Body of pancreas (tissue), 4 donors: ENCODE results near the gene SGO2. TPM values are rescaled to one million over a fixed set of nuclear protein-coding genes. Genes with fewer than 3 reads are reported as not detected.
A peak's percentile ranks its signal among the peaks of the same experiment; 100 is the strongest.

ENCODE experiments used
- ATAC-seq: fragments of 150-250 bp; one replicate; pipeline ENCODE4 v1.9.1; 2016
- DNase-seq, 4 donors: peaks; one replicate each; pipeline ENCODE4 v3.0.0-alpha.2; 2019
- H3K27ac ChIP-seq, 4 donors: fragments of 200-600 bp; sonication (generic); 1 replicate in 3 of 4; 2 replicates in 1 of 4; pipeline versions ENCODE4 v1.5.1 to v1.6.1; 2016 to 2019; ENCODE audit warnings: mild to moderate bottlenecking in 1 of 4, mixed read lengths in 1 of 4, moderate library complexity in 1 of 4
- H3K27me3 ChIP-seq, 2 donors: fragments of 200-600 bp; sonication (generic); one replicate each; pipeline ENCODE4 v1.6.0; 2016; ENCODE audit warnings: mild to moderate bottlenecking in 1 of 2
- H3K36me3 ChIP-seq, 2 donors: fragments of 200-600 bp; sonication (generic); replicated peaks in 1 of 2; 2 replicates each; pipeline ENCODE4 v1.5.1; 2016; ENCODE audit warnings: low read depth in 2 of 2; ENCODE audit not compliant: insufficient read depth in 1 of 2
- H3K4me1 ChIP-seq: fragments of 200-600 bp; sonication (generic); one replicate; pipeline ENCODE4 v1.6.0; 2016
- H3K4me3 ChIP-seq, 2 donors: fragments of 200-600 bp; sonication (generic); 1 replicate in 1 of 2; 2 replicates in 1 of 2; pipeline ENCODE4 v1.5.1; 2016 to 2019
- H3K9me3 ChIP-seq, 3 donors: fragments of 200-600 bp; sonication (generic); 1 replicate in 2 of 3; 2 replicates in 1 of 3; pipeline ENCODE4 v1.5.1; 2016
- POLR2A ChIP-seq, 3 donors: fragments of 450-650 bp; IDR thresholded peaks; one replicate each; pipeline ENCODE4 v1.6.1; 2016; ENCODE audit warnings: antibody characterized with exemption in 3 of 3, mild to moderate bottlenecking in 2 of 3
- WGBS, 2 donors: methylation state at CpG; one replicate each; pipeline ENCODE4 v1.1.5; 2017; 5-methylcytosine and 5-hydroxymethylcytosine counted together
- intact Hi-C: fragments of 100-400 bp; cut with DNase I; formaldehyde crosslinking; loops from one replicate; pipeline ENCODE4 v1.15.1; 2023
- total RNA-seq, 2 donors: library from RNA; depleted of rRNA; stranded (reverse); fragments of >200 nt; gene quantifications; one replicate each; pipeline ENCODE4 v1.1.0, GENCODE V29; 2016
- TF ChIP-seq, protein P1 (sequence below), 7 experiments: fragments of 450-650 bp in 4 of 7; fragments of 200-600 bp in 3 of 7; sonication (generic) in 3 of 7; IDR thresholded peaks; one replicate each; pipeline ENCODE4 v1.5.1; 2016 to 2019; ENCODE audit warnings: antibody characterized with exemption in 7 of 7

SGO2 gene
- total RNA-seq, 2 donors from 2014 or later: 1.6 to 2.3 TPM

DNA sequence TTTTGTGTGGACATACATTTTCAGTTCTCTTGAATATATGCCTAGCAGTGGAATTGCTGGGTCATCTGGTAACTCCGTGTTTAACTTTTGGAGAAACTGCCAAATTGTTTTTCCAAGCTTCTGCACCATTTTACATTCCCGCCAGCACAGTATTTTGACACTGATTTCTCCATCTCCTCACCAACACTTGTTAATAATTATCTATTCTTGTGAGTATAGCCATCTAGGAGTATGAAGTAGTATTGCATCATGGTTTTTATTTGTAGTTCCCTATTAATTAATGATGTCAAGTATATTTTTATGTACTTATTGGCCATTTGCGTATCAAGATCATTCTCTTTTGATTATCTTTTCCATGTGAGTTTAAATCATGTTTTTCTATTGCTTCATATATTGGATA is 41.9 kb downstream of the SGO2 start:
- TF ChIP-seq, protein P1, sequence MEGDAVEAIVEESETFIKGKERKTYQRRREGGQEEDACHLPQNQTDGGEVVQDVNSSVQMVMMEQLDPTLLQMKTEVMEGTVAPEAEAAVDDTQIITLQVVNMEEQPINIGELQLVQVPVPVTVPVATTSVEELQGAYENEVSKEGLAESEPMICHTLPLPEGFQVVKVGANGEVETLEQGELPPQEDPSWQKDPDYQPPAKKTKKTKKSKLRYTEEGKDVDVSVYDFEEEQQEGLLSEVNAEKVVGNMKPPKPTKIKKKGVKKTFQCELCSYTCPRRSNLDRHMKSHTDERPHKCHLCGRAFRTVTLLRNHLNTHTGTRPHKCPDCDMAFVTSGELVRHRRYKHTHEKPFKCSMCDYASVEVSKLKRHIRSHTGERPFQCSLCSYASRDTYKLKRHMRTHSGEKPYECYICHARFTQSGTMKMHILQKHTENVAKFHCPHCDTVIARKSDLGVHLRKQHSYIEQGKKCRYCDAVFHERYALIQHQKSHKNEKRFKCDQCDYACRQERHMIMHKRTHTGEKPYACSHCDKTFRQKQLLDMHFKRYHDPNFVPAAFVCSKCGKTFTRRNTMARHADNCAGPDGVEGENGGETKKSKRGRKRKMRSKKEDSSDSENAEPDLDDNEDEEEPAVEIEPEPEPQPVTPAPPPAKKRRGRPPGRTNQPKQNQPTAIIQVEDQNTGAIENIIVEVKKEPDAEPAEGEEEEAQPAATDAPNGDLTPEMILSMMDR (IDR thresholded peaks at IDR 0.05): no peak
- no peak for TF ChIP-seq POLR2A (IDR thresholded peaks at IDR 0.05)
- no peak for ATAC-seq
- Histone ChIP-seq H3K9me3 (no peaks in the 10 kb centered on the region), H3K4me3 (no peak overlapping the region), H3K4me1 (no peaks in the 10 kb centered on the region), H3K27ac (no peak overlapping the region), H3K36me3 (no peaks in the 10 kb centered on the region), H3K27me3 (no peaks in the 10 kb centered on the region)
- no peak for DNase-seq
- WGBS, 2 donors: 84 to 92% methylated on average over 3 of the region's 3 CpGs
- intact Hi-C loops: no loop called here

DNA sequence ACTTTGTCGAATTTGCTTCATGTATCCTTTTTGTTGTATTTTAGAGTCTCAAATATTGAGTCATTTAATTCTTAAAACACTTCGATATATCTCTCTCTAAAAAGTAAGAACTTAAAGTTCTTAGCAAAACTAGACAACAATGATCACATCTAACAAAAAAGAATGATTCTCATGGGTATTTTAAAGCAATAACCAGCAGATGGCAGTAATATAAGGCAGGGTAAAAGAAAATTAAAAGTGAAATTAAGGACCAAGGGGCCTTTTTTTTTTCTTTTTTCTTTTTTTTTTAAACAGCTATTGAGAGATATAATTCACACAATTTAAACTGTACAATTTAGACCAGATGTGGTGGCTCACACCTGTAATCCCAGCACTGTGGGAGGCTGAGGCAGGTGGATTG is 50.0 kb downstream of the SGO2 start:
- H3K36me3 ChIP-seq: no peaks in the 10 kb centered on the region
- H3K27ac ChIP-seq: no peak overlapping the region
- intact Hi-C loops: loop anchor here (5.0 kb wide), 1 partner anchor 126 kb away; no protein-coding TSS in a partner anchor
- ATAC-seq: no peak
- TF ChIP-seq POLR2A (IDR thresholded peaks at IDR 0.05): no peak
- TF ChIP-seq, protein P1 (IDR thresholded peaks at IDR 0.05): peak; percentile 21 to 47 (median 40)
- no peaks in the 10 kb centered on the region for H3K27me3 ChIP-seq
- H3K4me1 ChIP-seq: no peaks in the 10 kb centered on the region
- H3K9me3 ChIP-seq: no peaks in the 10 kb centered on the region
- 67 to 73% methylated on average over 2 of the region's 2 CpGs for WGBS, 2 donors
- DNase-seq: no peak
- no peak overlapping the region for H3K4me3 ChIP-seq

DNA sequence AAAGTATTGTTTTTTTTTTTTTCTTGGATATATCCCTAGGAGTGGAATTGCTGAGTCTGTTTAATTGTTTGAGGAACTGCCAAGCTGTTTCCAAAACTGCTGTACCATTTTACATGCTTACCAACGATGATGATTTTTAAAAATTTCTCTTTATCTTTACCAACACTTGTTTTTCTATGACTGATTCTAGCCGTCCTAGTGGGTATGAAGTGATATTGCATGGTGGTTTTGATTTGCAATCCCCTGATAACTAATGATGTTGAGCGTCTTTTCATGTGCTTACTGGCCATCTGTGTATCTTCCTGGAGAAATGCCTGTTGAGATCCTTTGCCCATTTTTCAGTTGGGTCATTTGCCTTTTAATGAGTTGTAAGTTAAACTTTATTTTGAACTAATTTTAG is 51.0 kb downstream of the SGO2 start:
- no peak for TF ChIP-seq POLR2A (IDR thresholded peaks at IDR 0.05)
- TF ChIP-seq, protein P1 (IDR thresholded peaks at IDR 0.05): no peak
- intact Hi-C loops: loop anchor here (5.0 kb wide), 1 partner anchor 125 kb away; no protein-coding TSS in a partner anchor
- WGBS, 2 donors: 70 to 79% methylated on average over 3 of the region's 3 CpGs

DNA sequence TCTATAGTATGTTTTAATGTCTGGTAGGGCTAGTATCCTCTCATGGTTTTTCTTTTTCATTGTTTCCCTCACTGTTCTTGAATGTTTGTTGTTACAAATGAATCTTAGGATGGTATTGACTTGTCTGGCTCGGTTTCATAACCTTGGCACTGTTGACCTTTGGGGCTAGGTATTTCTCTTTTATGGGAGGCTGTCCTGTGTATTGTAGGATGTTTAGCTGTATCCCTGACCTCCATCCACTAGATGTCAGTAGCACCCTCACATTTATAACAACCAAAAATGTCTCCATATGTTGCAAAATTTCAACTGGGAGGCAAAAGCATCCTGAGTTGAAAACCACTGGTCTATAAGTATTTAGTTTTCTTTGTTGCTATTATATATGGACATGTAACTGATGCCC is 52.8 kb downstream of the SGO2 start:
- Histone ChIP-seq H3K4me1 (no peaks in the 10 kb centered on the region), H3K36me3 (no peaks in the 10 kb centered on the region), H3K27me3 (no peaks in the 10 kb centered on the region), H3K9me3 (no peaks in the 10 kb centered on the region), H3K27ac (no peak overlapping the region), H3K4me3 (no peak overlapping the region)
- peak; percentile 81 for ATAC-seq
- intact Hi-C loops: loop anchor here (5.0 kb wide), 1 partner anchor 124 kb away; no protein-coding TSS in a partner anchor
- DNase-seq: peak in 3 of 4 donors; percentile 20 to 58 (median 38)
- WGBS, 2 donors: 7 to 28% methylated on average over 1 of the region's 1 CpG
- TF ChIP-seq, protein P1 (IDR thresholded peaks at IDR 0.05): peak; percentile 34 to 82 (median 77)
- no peak for TF ChIP-seq POLR2A (IDR thresholded peaks at IDR 0.05)

More for the DNA sequence above, 51.0 kb downstream of the SGO2 start:
- Histone ChIP-seq H3K36me3 (no peaks in the 10 kb centered on the region), H3K27me3 (no peaks in the 10 kb centered on the region), H3K9me3 (no peaks in the 10 kb centered on the region), H3K4me3 (no peak overlapping the region), H3K27ac (no peak overlapping the region), H3K4me1 (no peaks in the 10 kb centered on the region)
- ATAC-seq (no peak), DNase-seq (no peak)

DNA sequence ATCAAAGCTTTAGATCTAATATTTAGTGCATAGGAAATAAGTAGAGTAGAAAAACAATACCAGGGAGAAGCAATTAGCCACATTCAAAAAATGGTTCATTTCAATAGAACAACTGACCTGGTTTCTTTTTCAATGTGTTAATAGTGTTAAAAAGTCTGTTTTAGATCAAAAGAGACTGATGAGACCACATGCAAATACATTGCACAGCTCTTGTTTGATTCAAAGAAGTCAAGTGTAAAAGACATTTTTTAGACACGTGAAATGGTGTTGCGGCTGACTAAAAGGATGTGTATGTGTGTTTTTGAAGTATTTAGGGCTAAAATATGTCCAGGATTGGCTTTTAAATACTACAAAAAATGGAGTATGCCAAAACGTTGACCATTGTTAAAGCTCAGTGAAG is 58.6 kb downstream of the SGO2 start:
- no peaks in the 10 kb centered on the region for H3K9me3 ChIP-seq
- no peak overlapping the region for H3K4me3 ChIP-seq
- H3K27me3 ChIP-seq: no peaks in the 10 kb centered on the region
- DNase-seq: no peak
- H3K4me1 ChIP-seq: peaks cover 21% of the 10 kb centered on the region
- WGBS, 2 donors: 83% methylated on average over 3 of the region's 3 CpGs
- ATAC-seq: no peak
- intact Hi-C loops: no loop called here
- TF ChIP-seq, protein P1 (IDR thresholded peaks at IDR 0.05): no peak
- no peak for TF ChIP-seq POLR2A (IDR thresholded peaks at IDR 0.05)
- no peak overlapping the region for H3K27ac ChIP-seq
- no peaks in the 10 kb centered on the region for H3K36me3 ChIP-seq
